Body of pancreas (tissue), 4 donors: ENCODE results near the gene C3orf38. TPM values are rescaled to one million over a fixed set of nuclear protein-coding genes. Genes with fewer than 3 reads are reported as not detected.

Experiments used
- ATAC-seq: fragments of 150-250 bp; one replicate; pipeline ENCODE4 v1.9.1; 2016
- DNase-seq, 4 donors: peaks; one replicate each; pipeline ENCODE4 v3.0.0-alpha.2; 2019
- H3K27ac ChIP-seq, 4 donors: fragments of 200-600 bp; sonication (generic); 1 replicate in 3 of 4; 2 replicates in 1 of 4; pipeline versions ENCODE4 v1.5.1 to v1.6.1; 2016 to 2019; ENCODE audit warnings: mild to moderate bottlenecking in 1 of 4, mixed read lengths in 1 of 4, moderate library complexity in 1 of 4
- H3K27me3 ChIP-seq, 2 donors: fragments of 200-600 bp; sonication (generic); one replicate each; pipeline ENCODE4 v1.6.0; 2016; ENCODE audit warnings: mild to moderate bottlenecking in 1 of 2
- H3K36me3 ChIP-seq, 2 donors: fragments of 200-600 bp; sonication (generic); replicated peaks in 1 of 2; 2 replicates each; pipeline ENCODE4 v1.5.1; 2016; ENCODE audit warnings: low read depth in 2 of 2; ENCODE audit not compliant: insufficient read depth in 1 of 2
- H3K4me1 ChIP-seq: fragments of 200-600 bp; sonication (generic); one replicate; pipeline ENCODE4 v1.6.0; 2016
- H3K4me3 ChIP-seq, 2 donors: fragments of 200-600 bp; sonication (generic); 1 replicate in 1 of 2; 2 replicates in 1 of 2; pipeline ENCODE4 v1.5.1; 2016 to 2019
- H3K9me3 ChIP-seq, 3 donors: fragments of 200-600 bp; sonication (generic); 1 replicate in 2 of 3; 2 replicates in 1 of 3; pipeline ENCODE4 v1.5.1; 2016
- POLR2A ChIP-seq, 3 donors: fragments of 450-650 bp; IDR thresholded peaks; one replicate each; pipeline ENCODE4 v1.6.1; 2016; ENCODE audit warnings: antibody characterized with exemption in 3 of 3, mild to moderate bottlenecking in 2 of 3
- WGBS, 2 donors: methylation state at CpG; one replicate each; pipeline ENCODE4 v1.1.5; 2017; 5-methylcytosine and 5-hydroxymethylcytosine counted together
- intact Hi-C: fragments of 100-400 bp; cut with DNase I; formaldehyde crosslinking; loops from one replicate; pipeline ENCODE4 v1.15.1; 2023
- total RNA-seq, 2 donors: library from RNA; depleted of rRNA; stranded (reverse); fragments of >200 nt; gene quantifications; one replicate each; pipeline ENCODE4 v1.1.0, GENCODE V29; 2016
- TF ChIP-seq, protein P1 (sequence below), 7 experiments: fragments of 450-650 bp in 4 of 7; fragments of 200-600 bp in 3 of 7; sonication (generic) in 3 of 7; IDR thresholded peaks; one replicate each; pipeline ENCODE4 v1.5.1; 2016 to 2019; ENCODE audit warnings: antibody characterized with exemption in 7 of 7

The C3orf38 gene
- total RNA-seq, 2 donors from 2014 or later, result 9.6 to 10.6 TPM

DNA sequence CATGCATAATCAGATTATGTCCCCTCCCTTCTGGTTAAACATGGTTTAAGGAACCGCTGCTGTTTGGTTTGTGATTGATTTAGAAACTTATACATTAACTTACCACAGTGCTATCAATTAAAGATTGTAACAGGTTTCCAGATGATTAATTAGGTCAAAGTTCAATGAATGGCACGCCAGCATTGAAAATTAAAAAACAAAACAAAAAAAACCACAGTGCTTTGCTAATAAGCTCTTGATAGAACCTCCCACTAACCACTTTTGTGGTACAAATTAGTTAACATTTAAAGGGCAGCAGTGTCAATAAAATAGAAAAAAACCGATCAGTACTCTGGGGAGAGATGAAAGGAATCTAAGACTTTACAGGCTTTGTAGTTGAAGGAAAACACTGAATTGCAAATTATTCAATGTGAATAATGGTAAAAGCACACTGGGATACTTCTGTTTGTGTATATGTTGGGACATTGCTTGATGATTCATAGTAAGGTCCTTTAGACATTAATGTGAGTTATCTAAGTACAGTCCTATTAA, 7.6 kb upstream of the C3orf38 start:
- DNase-seq (no peak), ATAC-seq (no peak)
- Histone ChIP-seq H3K9me3 (no peaks in the 10 kb centered on the region), H3K4me3 (no peak overlapping the region), H3K4me1 (no peaks in the 10 kb centered on the region), H3K27ac (no peak overlapping the region), H3K27me3 (no peaks in the 10 kb centered on the region), H3K36me3 (no peaks in the 10 kb centered on the region)
- intact Hi-C loops, result no loop called here
- TF ChIP-seq, protein P1, sequence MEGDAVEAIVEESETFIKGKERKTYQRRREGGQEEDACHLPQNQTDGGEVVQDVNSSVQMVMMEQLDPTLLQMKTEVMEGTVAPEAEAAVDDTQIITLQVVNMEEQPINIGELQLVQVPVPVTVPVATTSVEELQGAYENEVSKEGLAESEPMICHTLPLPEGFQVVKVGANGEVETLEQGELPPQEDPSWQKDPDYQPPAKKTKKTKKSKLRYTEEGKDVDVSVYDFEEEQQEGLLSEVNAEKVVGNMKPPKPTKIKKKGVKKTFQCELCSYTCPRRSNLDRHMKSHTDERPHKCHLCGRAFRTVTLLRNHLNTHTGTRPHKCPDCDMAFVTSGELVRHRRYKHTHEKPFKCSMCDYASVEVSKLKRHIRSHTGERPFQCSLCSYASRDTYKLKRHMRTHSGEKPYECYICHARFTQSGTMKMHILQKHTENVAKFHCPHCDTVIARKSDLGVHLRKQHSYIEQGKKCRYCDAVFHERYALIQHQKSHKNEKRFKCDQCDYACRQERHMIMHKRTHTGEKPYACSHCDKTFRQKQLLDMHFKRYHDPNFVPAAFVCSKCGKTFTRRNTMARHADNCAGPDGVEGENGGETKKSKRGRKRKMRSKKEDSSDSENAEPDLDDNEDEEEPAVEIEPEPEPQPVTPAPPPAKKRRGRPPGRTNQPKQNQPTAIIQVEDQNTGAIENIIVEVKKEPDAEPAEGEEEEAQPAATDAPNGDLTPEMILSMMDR (IDR thresholded peaks at IDR 0.05), result no peak
- no peak for TF ChIP-seq POLR2A (IDR thresholded peaks at IDR 0.05)
- 32 to 33% methylated on average over 3 of the region's 3 CpGs for WGBS, 2 donors

DNA sequence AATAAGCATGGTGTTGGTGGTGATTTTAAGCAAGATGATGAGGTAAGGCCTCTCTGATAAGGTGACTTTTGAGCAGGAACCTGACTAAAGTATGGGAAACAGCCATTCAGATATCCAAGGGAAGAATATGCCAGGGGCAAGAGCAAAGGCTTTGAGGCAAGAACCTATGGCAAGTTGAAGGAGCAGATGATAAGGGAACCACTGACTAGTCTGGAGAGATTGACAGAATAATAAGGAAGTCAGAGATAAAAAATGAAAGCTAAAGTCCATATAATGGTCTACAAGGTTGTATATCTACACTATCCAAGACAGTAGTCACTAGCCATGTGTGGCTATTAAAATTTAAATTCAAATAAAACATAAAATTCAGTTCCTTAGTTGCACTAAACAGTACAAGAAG, 2.5 kb upstream of the C3orf38 start:
- H3K4me3 ChIP-seq, result no peak overlapping the region
- ATAC-seq (no peak), DNase-seq (no peak)
- H3K9me3 ChIP-seq, result no peaks in the 10 kb centered on the region
- TF ChIP-seq, protein P1 (IDR thresholded peaks at IDR 0.05), result no peak
- TF ChIP-seq POLR2A (IDR thresholded peaks at IDR 0.05), result no peak
- no peak overlapping the region for H3K27ac ChIP-seq
- H3K4me1 ChIP-seq, result peaks cover 21% of the 10 kb centered on the region
- H3K27me3 ChIP-seq, result no peaks in the 10 kb centered on the region
- intact Hi-C loops, result no loop called here
- H3K36me3 ChIP-seq, result no peaks in the 10 kb centered on the region

DNA sequence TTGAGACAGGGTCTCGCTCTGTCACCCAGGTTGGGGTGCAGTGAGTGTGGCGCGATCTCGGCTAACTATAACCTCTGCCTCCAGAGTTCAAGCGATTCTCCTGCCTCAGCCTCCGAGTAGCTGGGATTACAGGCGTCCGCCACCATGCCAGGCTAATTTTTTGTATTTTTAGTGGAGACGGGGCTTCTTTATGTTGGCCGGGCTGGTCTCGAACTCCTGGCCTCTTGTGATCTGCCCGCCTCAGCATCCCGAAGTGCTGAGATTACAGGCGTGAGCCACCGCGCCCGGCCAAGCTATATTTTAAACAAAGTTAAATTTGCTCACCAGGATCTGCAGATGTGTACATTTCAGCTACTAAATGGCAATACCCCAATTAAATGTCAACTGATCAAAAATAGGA, 1.1 kb upstream of the C3orf38 start:
- DNase-seq (no peak), ATAC-seq (no peak)
- peaks cover 0 to 4% of the 10 kb centered on the region in 2 donors for H3K36me3 ChIP-seq
- intact Hi-C loops, result no loop called here
- no peaks in the 10 kb centered on the region for H3K9me3 ChIP-seq
- TF ChIP-seq, protein P1 (IDR thresholded peaks at IDR 0.05), result no peak
- WGBS, 2 donors, result 60 to 68% methylated on average over 17 of the region's 17 CpGs
- no peaks in the 10 kb centered on the region for H3K27me3 ChIP-seq
- peaks cover 21% of the 10 kb centered on the region for H3K4me1 ChIP-seq
- H3K27ac ChIP-seq, result peak overlapping the region in 1 of 4 donors; percentile 91
- H3K4me3 ChIP-seq, result peak overlapping the region in 1 of 2 donors; percentile 99

DNA sequence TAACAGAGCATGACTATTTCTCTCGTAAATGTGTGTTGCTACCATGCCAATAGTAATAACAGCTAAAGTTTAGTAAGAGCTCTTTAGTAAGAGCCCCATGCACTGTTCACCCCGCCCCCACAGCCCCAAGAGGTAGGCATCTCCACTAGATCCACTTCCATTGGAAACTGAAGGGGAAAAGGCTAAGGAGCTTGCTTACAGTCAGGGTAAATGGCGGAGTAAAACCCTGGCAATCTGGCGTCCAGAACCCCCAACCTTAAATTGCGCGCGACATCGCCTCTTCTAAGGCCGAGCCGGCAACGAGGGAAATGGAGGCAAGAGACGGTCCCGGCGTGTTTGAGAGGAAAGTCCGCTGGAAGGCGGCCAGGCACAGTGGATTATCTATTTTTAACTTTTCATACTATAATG, 654 bp upstream of the C3orf38 start:
- peaks cover 21% of the 10 kb centered on the region for H3K4me1 ChIP-seq
- H3K27me3 ChIP-seq, result no peaks in the 10 kb centered on the region
- intact Hi-C loops, result no loop called here
- no peak for TF ChIP-seq POLR2A (IDR thresholded peaks at IDR 0.05)
- TF ChIP-seq, protein P1 (IDR thresholded peaks at IDR 0.05), result no peak
- WGBS, 2 donors, result 0 to 1% methylated on average over 16 of the region's 16 CpGs
- peak overlapping the region; percentile 87 to 98 (median 92) for H3K27ac ChIP-seq
- peak overlapping the region; percentile 51 to 99 for H3K4me3 ChIP-seq
- no peaks in the 10 kb centered on the region for H3K9me3 ChIP-seq
- H3K36me3 ChIP-seq, result peaks cover 0 to 4% of the 10 kb centered on the region in 2 donors
- no peak for DNase-seq
- ATAC-seq, result no peak

DNA sequence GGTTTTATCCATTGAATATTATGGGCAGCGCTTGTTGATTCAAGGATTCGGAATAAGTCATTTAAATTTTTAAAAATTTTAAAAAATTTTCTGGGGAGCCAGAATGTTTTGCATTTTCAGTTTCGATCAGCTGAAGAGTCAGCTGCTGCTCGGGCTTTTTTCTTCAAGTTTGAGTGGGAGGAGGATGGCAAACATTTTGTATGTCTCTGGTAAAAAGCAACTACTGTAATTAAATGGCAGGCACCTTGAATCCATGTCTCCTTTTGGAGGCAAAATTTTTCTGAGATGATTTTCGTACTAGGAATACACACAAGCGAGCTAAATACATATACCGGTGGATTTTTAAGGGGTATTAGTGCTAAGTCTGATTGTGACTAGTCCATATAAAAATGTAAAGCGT, 612 bp downstream of the C3orf38 start:
- Histone ChIP-seq H3K36me3 (peaks cover 0 to 6% of the 10 kb centered on the region in 2 donors), H3K4me3 (peak overlapping the region; percentile 51 to 99), H3K27me3 (no peaks in the 10 kb centered on the region), H3K4me1 (peaks cover 21% of the 10 kb centered on the region), H3K27ac (peak overlapping the region; percentile 87 to 98 (median 92)), H3K9me3 (no peaks in the 10 kb centered on the region)
- ATAC-seq (no peak), DNase-seq (no peak)
- TF ChIP-seq, protein P1 (IDR thresholded peaks at IDR 0.05), result no peak
- intact Hi-C loops, result no loop called here
- 0% methylated on average over 8 of the region's 8 CpGs for WGBS, 2 donors
